Measurements from ENCODE around the gene SMU1. TPM values are rescaled to one million over a fixed set of nuclear protein-coding genes. Genes with fewer than 3 reads are reported as not detected.

The SMU1 gene
- total RNA-seq, 6 donors from 2014 or later: 7.9 to 19.8 (median 17.2) TPM

GRCh38 chr9:33103501-33104281, 27.2 kb upstream of the SMU1 start:
- 91 to 94% methylated on average over 8 of the region's 8 CpGs for WGBS, 2 donors
- ATAC-seq (ENCODE audit: low FRiP score in 2 of 2) (no peak), DNase-seq (no peak)
- peaks cover 11 to 18% (median 16%) of the 10 kb centered on the region in 4 donors for H3K4me1 ChIP-seq
- TF ChIP-seq EP300 (IDR thresholded peaks at IDR 0.05) (no peak), POLR2A (IDR thresholded peaks at IDR 0.05) (no peak), POLR2AphosphoS5 (IDR thresholded peaks at IDR 0.05) (no peak)
- TF ChIP-seq, protein P1, sequence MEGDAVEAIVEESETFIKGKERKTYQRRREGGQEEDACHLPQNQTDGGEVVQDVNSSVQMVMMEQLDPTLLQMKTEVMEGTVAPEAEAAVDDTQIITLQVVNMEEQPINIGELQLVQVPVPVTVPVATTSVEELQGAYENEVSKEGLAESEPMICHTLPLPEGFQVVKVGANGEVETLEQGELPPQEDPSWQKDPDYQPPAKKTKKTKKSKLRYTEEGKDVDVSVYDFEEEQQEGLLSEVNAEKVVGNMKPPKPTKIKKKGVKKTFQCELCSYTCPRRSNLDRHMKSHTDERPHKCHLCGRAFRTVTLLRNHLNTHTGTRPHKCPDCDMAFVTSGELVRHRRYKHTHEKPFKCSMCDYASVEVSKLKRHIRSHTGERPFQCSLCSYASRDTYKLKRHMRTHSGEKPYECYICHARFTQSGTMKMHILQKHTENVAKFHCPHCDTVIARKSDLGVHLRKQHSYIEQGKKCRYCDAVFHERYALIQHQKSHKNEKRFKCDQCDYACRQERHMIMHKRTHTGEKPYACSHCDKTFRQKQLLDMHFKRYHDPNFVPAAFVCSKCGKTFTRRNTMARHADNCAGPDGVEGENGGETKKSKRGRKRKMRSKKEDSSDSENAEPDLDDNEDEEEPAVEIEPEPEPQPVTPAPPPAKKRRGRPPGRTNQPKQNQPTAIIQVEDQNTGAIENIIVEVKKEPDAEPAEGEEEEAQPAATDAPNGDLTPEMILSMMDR (IDR thresholded peaks at IDR 0.05): no peak
- no peaks in the 10 kb centered on the region for H3K27me3 ChIP-seq
- no peak overlapping the region for H3K4me3 ChIP-seq
- H3K9me3 ChIP-seq: no peaks in the 10 kb centered on the region
- no peak overlapping the region for H3K27ac ChIP-seq
- H3K36me3 ChIP-seq: no peaks in the 10 kb centered on the region

GRCh38 chr9:33102551-33103210, 26.2 kb upstream of the SMU1 start:
- Histone ChIP-seq H3K27me3 (no peaks in the 10 kb centered on the region), H3K4me3 (no peak overlapping the region), H3K4me1 (peaks cover 7 to 16% (median 12%) of the 10 kb centered on the region in 4 donors), H3K9me3 (no peaks in the 10 kb centered on the region), H3K27ac (no peak overlapping the region), H3K36me3 (no peaks in the 10 kb centered on the region)
- ATAC-seq (ENCODE audit: low FRiP score in 2 of 2): no peak
- TF ChIP-seq, protein P1 (IDR thresholded peaks at IDR 0.05): no peak
- TF ChIP-seq EP300 (IDR thresholded peaks at IDR 0.05): no peak
- no peak for TF ChIP-seq POLR2AphosphoS5 (IDR thresholded peaks at IDR 0.05)
- no peak for TF ChIP-seq POLR2A (IDR thresholded peaks at IDR 0.05)
- peak in 1 of 2 donors; percentile 26 for DNase-seq
- WGBS, 2 donors: 93 to 94% methylated on average over 11 to 13 of the region's 13 CpGs

DNA sequence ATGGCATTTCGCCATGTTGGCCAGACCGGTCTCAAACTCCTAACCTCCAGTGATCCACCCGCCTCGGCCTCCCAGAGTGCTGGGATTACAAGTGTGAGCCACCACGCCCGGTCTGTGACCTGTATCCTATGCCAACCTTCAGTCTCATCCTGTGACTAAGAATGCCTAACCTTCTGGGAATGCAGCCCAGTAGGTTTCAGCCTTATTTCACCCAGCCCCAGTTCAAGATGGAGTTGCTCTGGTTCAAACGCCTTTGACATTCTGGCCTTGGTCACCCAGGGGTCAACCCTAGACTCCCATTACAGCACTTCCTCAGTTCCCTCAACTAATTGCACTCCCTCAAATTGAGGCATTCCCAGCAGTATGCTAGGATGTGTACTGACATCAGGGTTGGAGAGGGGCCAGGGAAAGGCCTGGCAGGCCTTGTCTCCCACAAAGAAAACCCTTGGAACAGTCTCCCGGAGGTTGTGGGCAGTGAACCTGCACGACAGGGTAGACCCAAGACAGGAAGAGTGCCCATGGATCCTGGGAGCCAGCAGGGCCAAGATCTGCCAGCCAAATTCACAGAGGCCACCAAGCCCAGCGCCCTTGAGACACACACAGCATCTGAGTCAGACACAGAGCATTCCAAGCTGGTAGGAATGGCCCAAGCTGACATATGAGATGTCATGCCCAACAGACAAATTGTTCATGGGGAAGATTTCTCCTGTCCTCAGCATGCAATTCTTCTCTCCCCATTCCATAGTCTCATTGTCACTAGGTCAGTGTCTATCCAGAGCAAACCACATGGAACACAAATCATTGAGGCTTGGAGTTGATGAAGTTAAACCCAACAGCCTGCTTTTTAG, 24.9 kb upstream of the SMU1 start:
- Histone ChIP-seq H3K27me3 (no peaks in the 10 kb centered on the region), H3K4me3 (no peak overlapping the region), H3K36me3 (no peaks in the 10 kb centered on the region), H3K9me3 (no peaks in the 10 kb centered on the region), H3K27ac (no peak overlapping the region), H3K4me1 (peaks cover 0 to 3% (median 2%) of the 10 kb centered on the region in 4 donors)
- no peak for DNase-seq
- TF ChIP-seq POLR2AphosphoS5 (IDR thresholded peaks at IDR 0.05): no peak
- TF ChIP-seq POLR2A (IDR thresholded peaks at IDR 0.05): no peak
- no peak for TF ChIP-seq EP300 (IDR thresholded peaks at IDR 0.05)
- TF ChIP-seq, protein P1 (IDR thresholded peaks at IDR 0.05): no peak
- 78% methylated on average over 10 of the region's 10 CpGs for WGBS, 2 donors
- peak in 1 of 2 donors; percentile 30 for ATAC-seq (ENCODE audit: low FRiP score in 2 of 2)

DNA sequence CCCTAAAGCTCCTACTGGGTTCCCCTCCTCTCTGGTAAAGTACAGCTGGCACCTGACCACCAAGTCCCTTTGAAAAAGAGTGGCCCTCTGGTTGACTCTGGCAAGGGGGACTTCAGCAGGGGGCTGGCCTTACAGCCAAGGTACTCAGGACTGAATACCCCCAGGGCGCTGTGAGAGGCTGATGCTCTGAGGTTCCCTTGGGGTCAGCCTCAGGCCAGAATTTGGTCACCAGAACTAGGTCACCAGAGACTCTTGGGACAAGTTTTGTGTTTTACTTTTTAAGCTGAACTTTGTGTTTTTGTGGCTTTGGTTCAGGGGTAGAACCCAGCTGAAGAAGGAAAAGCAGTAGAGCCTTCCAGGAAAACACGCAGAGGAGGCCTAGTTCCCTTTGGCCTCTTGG, 23.3 kb upstream of the SMU1 start:
- Histone ChIP-seq H3K36me3 (no peaks in the 10 kb centered on the region), H3K27ac (no peak overlapping the region), H3K9me3 (no peaks in the 10 kb centered on the region)

More for the DNA sequence above, 23.3 kb upstream of the SMU1 start:
- 87 to 97% methylated on average over 2 of the region's 2 CpGs for WGBS, 2 donors
- Histone ChIP-seq H3K27me3 (no peaks in the 10 kb centered on the region), H3K4me3 (no peak overlapping the region), H3K4me1 (no peaks in the 10 kb centered on the region)
- TF ChIP-seq, protein P1 (IDR thresholded peaks at IDR 0.05): no peak
- no peak for TF ChIP-seq POLR2A (IDR thresholded peaks at IDR 0.05)
- no peak for TF ChIP-seq POLR2AphosphoS5 (IDR thresholded peaks at IDR 0.05)
- TF ChIP-seq EP300 (IDR thresholded peaks at IDR 0.05): no peak
- ATAC-seq (ENCODE audit: low FRiP score in 2 of 2) (no peak), DNase-seq (no peak)

Measured in upper lobe of left lung (tissue), 6 donors.